Epithelial cell of proximal tubule (primary cell): ENCODE results near the gene SUSD3. TPM values are rescaled to one million over a fixed set of nuclear protein-coding genes. Genes with fewer than 3 reads are reported as not detected.

Source experiments
- DNase-seq: peaks from one replicate; pipeline ENCODE4 v3.0.0-alpha.2; 2011; ENCODE audit warnings: low read depth
- H3K4me3 ChIP-seq: 2 replicates; pipeline ENCODE4 v1.5.1; 2011; ENCODE audit warnings: low read depth, mild to moderate bottlenecking, low read length
- total RNA-seq: library from RNA; depleted of rRNA; stranded (reverse); fragments of >200 nt; gene quantifications from 2 replicates; pipeline ENCODE4 v1.2.3, GENCODE V29; 2015
- TF ChIP-seq, protein P1 (sequence below): conservative IDR thresholded peaks from 2 replicates; pipeline ENCODE4 v1.5.1; 2012; ENCODE audit warnings: low read depth, mild to moderate bottlenecking, low read length

The SUSD3 gene
- total RNA-seq, 1 donor from 2014 or later = 2.9 TPM

DNA sequence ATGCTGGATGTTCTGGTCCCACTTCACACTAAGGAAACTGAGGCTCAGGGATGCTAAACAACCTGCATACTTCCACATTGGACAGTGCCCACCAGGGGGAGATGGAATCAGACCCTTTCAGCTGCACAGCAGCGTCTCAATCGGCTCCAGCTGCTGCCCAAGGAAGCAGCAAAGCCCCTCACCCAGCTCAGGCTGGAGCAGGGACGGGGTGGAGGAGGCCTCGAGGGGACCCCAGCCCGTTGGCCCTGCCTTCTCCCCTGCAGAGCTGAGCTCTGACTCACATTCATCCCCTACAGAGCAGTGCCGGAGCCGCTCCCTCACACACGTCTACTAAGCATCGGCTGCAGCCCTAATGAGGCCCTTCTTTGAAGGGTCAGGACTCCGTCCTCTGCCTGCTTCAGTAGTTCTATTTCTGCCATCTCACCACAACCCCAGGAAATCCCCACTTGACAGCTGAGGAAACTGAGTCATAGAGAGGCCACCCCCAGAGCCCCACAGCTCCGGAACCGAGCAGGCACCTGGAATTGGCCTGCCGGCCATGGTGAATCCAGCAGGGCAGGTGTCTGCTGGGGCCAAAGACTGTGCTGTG, 21.5 kb upstream of the SUSD3 start:
- no peak for DNase-seq
- TF ChIP-seq, protein P1, sequence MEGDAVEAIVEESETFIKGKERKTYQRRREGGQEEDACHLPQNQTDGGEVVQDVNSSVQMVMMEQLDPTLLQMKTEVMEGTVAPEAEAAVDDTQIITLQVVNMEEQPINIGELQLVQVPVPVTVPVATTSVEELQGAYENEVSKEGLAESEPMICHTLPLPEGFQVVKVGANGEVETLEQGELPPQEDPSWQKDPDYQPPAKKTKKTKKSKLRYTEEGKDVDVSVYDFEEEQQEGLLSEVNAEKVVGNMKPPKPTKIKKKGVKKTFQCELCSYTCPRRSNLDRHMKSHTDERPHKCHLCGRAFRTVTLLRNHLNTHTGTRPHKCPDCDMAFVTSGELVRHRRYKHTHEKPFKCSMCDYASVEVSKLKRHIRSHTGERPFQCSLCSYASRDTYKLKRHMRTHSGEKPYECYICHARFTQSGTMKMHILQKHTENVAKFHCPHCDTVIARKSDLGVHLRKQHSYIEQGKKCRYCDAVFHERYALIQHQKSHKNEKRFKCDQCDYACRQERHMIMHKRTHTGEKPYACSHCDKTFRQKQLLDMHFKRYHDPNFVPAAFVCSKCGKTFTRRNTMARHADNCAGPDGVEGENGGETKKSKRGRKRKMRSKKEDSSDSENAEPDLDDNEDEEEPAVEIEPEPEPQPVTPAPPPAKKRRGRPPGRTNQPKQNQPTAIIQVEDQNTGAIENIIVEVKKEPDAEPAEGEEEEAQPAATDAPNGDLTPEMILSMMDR = peak; percentile 3
- H3K4me3 ChIP-seq = no peak overlapping the region

DNA sequence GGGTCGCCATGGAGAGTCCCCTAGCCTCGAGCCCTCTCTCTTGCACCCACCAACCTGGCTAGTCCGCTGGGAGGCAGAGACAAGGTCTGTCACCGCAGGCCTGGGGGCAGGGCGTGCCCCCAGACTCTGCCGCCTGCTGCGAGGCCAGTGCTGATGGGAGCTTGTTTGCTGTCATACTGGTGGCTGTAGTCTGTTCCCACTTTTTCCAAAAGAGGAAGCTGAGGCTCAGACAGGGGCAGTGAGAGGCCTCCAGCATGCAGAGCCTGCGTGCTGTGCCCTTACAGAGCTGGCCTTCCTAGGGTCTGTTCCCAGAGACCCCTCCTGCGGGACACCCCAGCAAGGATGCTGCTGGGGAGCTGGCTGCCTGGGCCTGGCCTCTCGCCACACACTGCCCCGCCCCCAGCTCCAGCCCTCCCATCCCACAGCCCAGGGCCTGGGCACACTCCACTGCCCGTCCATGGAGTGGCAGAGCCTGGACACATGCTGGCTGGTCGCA, 21.0 kb upstream of the SUSD3 start:
- TF ChIP-seq, protein P1 = no peak
- H3K4me3 ChIP-seq = no peak overlapping the region
- no peak for DNase-seq

DNA sequence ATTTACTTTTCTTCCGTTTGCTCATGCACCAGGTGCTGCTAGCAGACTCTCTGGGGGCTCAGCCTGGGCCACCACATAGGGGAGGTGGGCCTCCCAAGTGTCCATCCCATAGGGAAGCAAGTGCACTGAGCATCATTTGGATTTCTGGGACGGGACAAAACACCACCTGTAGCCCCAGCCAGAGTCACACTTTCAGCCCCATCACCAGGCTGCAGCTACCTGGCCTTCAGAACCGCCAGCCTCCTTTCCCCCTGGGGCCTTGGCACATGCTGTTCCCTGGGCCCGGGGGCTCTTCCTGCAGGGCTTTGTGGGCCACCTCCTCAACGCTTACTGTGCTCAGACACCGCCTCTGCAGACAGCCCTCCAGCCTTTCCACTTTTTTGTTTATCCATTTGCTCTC, 19.6 kb upstream of the SUSD3 start:
- no peak overlapping the region for H3K4me3 ChIP-seq
- DNase-seq = no peak
- TF ChIP-seq, protein P1 = no peak

DNA sequence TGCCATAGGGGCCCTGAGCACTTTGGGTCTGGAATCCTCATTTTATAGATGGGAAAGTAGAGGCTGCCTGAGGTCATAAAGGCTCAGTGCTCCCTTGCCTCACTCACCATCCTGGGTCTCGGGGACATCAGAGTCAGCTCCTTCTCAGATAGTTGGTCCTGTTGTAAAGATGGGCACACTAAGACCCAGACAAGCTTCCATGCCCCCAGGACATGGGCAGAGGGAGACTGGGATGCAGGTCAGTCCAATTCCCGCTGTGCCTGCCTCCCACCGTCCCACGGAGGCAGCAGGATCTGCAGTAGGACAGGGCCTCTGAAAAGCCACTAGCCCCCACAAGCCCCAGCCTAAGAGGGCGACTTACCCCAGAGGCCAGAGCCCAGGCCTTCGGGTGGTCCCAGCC, 19.0 kb upstream of the SUSD3 start:
- no peak overlapping the region for H3K4me3 ChIP-seq
- no peak for DNase-seq
- TF ChIP-seq, protein P1 = no peak

DNA sequence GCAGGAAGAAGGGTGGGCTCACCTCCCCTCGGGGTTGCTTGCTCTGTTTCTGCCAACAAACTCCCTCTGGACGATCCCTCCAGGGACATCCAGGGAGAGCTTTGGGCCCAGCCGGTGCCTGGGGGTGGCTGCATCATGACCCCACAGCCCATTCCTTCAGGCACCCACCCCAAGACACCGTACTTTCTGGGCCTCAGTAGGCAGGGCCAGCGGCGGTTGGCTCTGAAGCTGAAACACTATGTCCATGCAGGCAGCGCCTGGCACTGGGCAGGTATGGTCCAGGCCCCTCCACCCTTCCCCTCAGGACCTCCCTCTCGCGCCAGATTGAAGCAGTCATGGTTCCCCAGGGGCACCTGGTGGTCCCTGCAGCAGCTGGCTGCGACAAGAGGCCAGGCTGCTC, 18.5 kb upstream of the SUSD3 start:
- DNase-seq = no peak
- no peak overlapping the region for H3K4me3 ChIP-seq
- TF ChIP-seq, protein P1 = no peak

DNA sequence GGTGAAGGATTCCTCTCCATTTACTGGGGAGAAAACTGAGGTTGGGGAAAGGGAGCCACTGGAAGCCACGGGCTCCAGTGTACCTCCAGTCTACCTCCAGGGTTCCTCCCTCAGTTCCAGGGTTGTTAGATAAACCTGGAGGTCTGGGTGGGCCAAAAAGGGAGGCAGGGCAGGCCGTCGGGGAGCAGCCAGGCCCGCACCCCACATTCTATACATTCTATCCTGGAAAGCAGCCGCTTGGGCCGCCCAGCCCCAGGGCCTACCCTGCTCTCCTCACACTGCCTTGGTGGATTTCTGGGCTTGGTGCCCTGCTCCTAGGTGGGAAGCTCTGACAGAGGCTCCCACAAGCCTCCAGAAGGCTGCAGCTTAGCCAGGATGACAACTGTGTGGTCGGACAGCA, 18.1 kb upstream of the SUSD3 start:
- no peak for DNase-seq
- H3K4me3 ChIP-seq = no peak overlapping the region
- TF ChIP-seq, protein P1 = no peak
